WERI-Rb-1 (cell line): ENCODE results near the gene IQCM.

ENCODE experiments used
- DNase-seq: peaks from one replicate; pipeline ENCODE4 v3.0.0-alpha.2; 2020
- H3K27ac ChIP-seq: fragments of 250-450 bp; sonication (Bioruptor Pico); 2 replicates; pipeline ENCODE4 v1.5.1; 2020; ENCODE audit warnings: mild to moderate bottlenecking, moderate library complexity
- H3K27me3 ChIP-seq: fragments of 250-450 bp; sonication (Bioruptor Pico); 2 replicates; pipeline ENCODE4 v1.5.1; 2021; ENCODE audit warnings: mild to moderate bottlenecking, low read depth, moderate library complexity; ENCODE audit not compliant: insufficient read depth, severe bottlenecking
- H3K36me3 ChIP-seq: fragments of 250-450 bp; sonication (Bioruptor Pico); 2 replicates; pipeline ENCODE4 v1.5.1; 2020; ENCODE audit warnings: mild to moderate bottlenecking, moderate library complexity
- H3K4me3 ChIP-seq: 2 replicates; pipeline ENCODE4 v1.5.1; 2011; ENCODE audit warnings: low read depth, mild to moderate bottlenecking, control low read depth, low read length
- H3K9me3 ChIP-seq: fragments of 250-450 bp; sonication (Bioruptor Pico); 2 replicates; pipeline ENCODE4 v1.5.1; 2021; ENCODE audit warnings: mild to moderate bottlenecking, moderate library complexity; ENCODE audit not compliant: severe bottlenecking
- TF ChIP-seq, protein P1 (sequence below): IDR thresholded peaks from 2 replicates; pipeline ENCODE4 v1.5.1; 2011; ENCODE audit warnings: low read depth, mild to moderate bottlenecking, control low read depth, inconsistent platforms, low read length

IQCM gene

DNA sequence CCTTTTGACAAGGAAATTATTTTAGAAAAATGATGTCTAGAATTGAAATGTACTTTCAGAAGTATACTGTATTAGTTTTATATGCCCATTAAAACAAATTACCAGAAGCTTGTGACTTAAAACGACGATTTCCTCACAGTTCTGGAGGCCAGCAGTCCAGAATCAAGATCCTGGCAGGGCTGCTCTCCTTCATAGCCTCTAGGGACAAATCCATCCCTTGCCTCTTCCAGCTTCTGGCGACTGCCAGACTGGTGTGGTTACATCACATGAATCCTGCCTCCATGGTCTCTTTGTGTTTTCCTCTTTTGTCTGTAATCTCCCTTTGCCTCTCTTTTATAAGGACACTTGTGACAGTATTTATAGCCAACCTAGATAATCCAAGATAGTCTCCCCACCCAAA is 97.1 kb downstream of the IQCM start:
- Histone ChIP-seq H3K27me3 (no peaks in the 10 kb centered on the region), H3K9me3 (peaks cover 9% of the 10 kb centered on the region), H3K27ac (no peak overlapping the region), H3K4me3 (no peak overlapping the region), H3K36me3 (no peaks in the 10 kb centered on the region)
- DNase-seq, result no peak
- TF ChIP-seq, protein P1, sequence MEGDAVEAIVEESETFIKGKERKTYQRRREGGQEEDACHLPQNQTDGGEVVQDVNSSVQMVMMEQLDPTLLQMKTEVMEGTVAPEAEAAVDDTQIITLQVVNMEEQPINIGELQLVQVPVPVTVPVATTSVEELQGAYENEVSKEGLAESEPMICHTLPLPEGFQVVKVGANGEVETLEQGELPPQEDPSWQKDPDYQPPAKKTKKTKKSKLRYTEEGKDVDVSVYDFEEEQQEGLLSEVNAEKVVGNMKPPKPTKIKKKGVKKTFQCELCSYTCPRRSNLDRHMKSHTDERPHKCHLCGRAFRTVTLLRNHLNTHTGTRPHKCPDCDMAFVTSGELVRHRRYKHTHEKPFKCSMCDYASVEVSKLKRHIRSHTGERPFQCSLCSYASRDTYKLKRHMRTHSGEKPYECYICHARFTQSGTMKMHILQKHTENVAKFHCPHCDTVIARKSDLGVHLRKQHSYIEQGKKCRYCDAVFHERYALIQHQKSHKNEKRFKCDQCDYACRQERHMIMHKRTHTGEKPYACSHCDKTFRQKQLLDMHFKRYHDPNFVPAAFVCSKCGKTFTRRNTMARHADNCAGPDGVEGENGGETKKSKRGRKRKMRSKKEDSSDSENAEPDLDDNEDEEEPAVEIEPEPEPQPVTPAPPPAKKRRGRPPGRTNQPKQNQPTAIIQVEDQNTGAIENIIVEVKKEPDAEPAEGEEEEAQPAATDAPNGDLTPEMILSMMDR, result no peak

DNA sequence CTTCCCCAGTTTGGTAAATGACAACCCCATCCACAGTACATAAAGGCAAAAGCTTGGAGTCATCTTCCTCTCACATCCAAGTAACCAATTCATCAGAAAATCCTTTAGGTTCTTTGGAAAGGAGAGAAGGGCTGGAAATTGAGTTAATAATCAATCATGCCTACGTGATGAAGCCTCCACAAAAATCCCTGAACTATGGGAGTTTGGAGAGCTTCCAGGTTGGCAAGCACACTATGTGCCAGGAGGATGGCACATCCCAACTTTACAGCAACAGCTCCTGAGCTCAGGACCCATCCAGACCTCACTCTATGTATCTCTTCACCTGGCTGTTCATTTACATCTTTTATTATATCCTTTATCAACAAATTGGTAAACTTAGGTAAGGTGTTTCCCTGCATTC is 98.9 kb downstream of the IQCM start:
- DNase-seq, result no peak
- Histone ChIP-seq H3K4me3 (no peak overlapping the region), H3K9me3 (peaks cover 9% of the 10 kb centered on the region), H3K36me3 (no peaks in the 10 kb centered on the region), H3K27me3 (no peaks in the 10 kb centered on the region), H3K27ac (no peak overlapping the region)
- TF ChIP-seq, protein P1, result no peak

DNA sequence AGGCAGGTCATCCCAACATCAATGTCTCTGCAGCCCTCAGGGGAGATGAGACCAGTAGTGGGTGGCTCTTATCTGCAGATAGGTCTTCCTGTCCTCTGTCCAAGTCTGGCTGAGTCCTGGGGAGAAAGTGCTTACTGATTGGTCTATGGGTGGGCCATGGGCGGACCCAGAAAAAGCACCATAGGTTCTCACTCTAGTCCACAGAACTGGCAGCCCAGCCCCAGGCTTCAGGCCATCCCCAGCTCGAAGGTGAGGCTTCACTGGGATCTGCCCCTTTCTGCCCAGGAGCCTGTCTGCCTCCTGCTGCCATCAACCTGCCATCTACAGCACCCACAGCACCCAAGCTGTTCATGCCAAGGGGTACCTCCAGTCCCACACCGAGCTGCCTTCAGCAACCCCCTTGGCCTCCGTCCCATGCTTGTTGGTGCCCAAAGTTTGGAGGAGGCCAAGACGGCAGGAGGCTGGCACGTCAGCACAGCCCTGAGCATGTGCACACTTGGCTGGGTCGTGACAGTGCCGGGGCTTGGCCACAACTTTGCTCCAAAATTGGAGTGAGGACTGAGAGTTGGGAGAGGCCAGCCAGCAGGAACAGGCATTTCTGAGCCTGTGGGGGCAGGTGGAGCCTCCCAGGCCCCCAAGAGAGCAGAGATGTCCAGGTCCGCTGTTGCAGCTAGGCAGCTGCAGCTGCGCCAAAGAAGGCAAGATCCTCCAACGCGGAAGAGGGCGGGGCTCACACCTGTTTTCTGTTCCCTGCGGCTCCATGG is 99.6 kb downstream of the IQCM start:
- no peak overlapping the region for H3K27ac ChIP-seq
- TF ChIP-seq, protein P1, result no peak
- DNase-seq, result no peak
- H3K36me3 ChIP-seq, result no peaks in the 10 kb centered on the region
- H3K9me3 ChIP-seq, result peaks cover 9% of the 10 kb centered on the region
- H3K27me3 ChIP-seq, result no peaks in the 10 kb centered on the region
- H3K4me3 ChIP-seq, result no peak overlapping the region

DNA sequence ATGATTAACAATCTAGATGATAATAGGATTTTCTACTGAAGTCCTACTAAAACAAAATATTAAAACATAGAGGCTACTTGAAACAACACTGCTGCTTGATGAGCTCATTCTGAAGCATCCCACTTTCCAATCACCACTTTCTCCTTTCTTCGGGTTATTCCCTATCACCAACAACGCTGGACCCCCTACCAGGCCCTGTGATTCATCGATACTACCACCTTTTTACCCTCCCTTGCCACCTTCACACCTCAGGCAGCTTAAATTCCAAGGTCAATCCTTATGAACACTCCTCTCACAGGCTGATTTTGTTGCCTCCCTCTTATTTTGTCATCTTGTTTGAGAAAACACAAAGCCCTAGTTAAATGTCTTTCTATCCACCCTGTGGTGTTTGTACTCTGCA is 102.6 kb downstream of the IQCM start:
- Histone ChIP-seq H3K4me3 (no peak overlapping the region), H3K27me3 (no peaks in the 10 kb centered on the region)
- TF ChIP-seq, protein P1, result no peak

DNA sequence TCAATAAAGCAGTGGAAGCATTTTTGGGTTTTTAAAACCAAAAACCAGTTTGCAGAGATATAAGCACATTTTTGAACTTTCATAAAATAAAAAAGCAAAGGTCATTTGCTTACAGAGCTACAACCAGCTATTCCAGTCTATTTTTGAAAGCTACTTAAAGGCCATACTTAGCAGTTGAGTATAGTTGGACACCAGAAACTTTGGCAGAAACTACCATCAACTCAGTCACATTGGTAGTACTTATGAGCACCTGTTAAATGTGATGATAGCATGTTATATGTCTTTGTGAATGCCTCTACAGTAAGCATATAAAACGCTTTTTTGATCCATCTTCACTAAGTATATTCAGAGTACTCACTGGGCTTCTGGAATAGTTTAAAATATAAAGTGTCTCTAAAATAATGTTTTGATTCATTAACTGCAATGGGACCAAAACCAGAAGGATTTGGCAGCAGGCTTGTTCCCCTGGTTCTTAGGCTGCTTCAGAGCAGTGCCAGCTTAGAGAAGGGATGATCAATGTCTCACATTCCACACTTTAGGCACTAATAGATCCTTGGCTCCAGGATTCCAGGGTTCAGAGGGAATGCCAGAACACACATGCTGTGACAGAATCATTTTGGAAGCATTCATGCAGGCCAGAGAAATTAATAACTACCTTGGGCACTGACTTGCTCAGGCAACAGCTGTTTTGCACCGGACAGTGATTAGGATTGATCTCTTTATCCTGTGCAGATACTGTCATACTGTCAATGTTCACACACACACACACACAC is 103.9 kb downstream of the IQCM start:
- DNase-seq, result no peak
- Histone ChIP-seq H3K9me3 (peaks cover 9% of the 10 kb centered on the region), H3K36me3 (no peaks in the 10 kb centered on the region), H3K4me3 (no peak overlapping the region), H3K27me3 (no peaks in the 10 kb centered on the region), H3K27ac (no peak overlapping the region)
- TF ChIP-seq, protein P1, result no peak

More for the DNA sequence above, 102.6 kb downstream of the IQCM start:
- Histone ChIP-seq H3K27ac (no peak overlapping the region), H3K36me3 (no peaks in the 10 kb centered on the region), H3K9me3 (peaks cover 9% of the 10 kb centered on the region)
- no peak for DNase-seq
